NCI-H82 (cell line): ENCODE measurements around the gene CXCL5.
A peak's percentile ranks its signal among the peaks of the same experiment; 100 is the strongest.

ENCODE experiments used
- DNase-seq: peaks from one replicate; lab custom pipeline; 2025; lab: John Stamatoyannopoulos, UW

Gene CXCL5

GRCh38 chr4:73998040-73999011, at the start of gene CXCL5:
Gene CXCL5, minus strand, starts transcription at chr4:73998677. Its CDS starts 96 bp downstream, at chr4:73998581.
- no peak for DNase-seq

GRCh38 chr4:74047152-74047551, 48.7 kb upstream of the CXCL5 start:
- DNase-seq, result no peak

- no peak for DNase-seq
Observed at GRCh38 chr4:74045772-74046171, 47.3 kb upstream of the CXCL5 start.

GRCh38 chr4:74045247-74045646, 46.8 kb upstream of the CXCL5 start:
- DNase-seq, result no peak

GRCh38 chr4:74044677-74045076, 46.2 kb upstream of the CXCL5 start:
- no peak for DNase-seq

- peak; percentile 9 for DNase-seq
Observed at GRCh38 chr4:74042681-74043080, 44.2 kb upstream of the CXCL5 start.

GRCh38 chr4:74041418-74041817, 42.9 kb upstream of the CXCL5 start:
- no peak for DNase-seq

GRCh38 chr4:74039315-74039763, 40.9 kb upstream of the CXCL5 start:
- peak; percentile 29 for DNase-seq

GRCh38 chr4:74038425-74039314, 40.2 kb upstream of the CXCL5 start, which contains the start of gene CXCL3:
Gene CXCL3, minus strand, starts transcription at chr4:74038689. Its CDS starts 78 bp downstream, at chr4:74038611.
- DNase-seq, result peak; percentile 75

GRCh38 chr4:74038086-74038424, 39.6 kb upstream of the CXCL5 start:
- DNase-seq, result peak; percentile 39

GRCh38 chr4:74037076-74037955, 38.8 kb upstream of the CXCL5 start:
- peak; percentile 61 for DNase-seq

- DNase-seq, result no peak
Observed at GRCh38 chr4:74033739-74034138, 35.3 kb upstream of the CXCL5 start.

GRCh38 chr4:74032064-74032463, 33.6 kb upstream of the CXCL5 start:
- peak; percentile 30 for DNase-seq

- DNase-seq, result no peak
Observed at GRCh38 chr4:74031576-74031975, 33.1 kb upstream of the CXCL5 start.

GRCh38 chr4:74030285-74030684, 31.8 kb upstream of the CXCL5 start:
- DNase-seq, result no peak

- DNase-seq, result no peak
Observed at GRCh38 chr4:74028504-74028903, 30.0 kb upstream of the CXCL5 start.

GRCh38 chr4:74023709-74024108, 25.2 kb upstream of the CXCL5 start:
- DNase-seq, result no peak

GRCh38 chr4:74021601-74022000, 23.1 kb upstream of the CXCL5 start:
- no peak for DNase-seq

- no peak for DNase-seq
Observed at GRCh38 chr4:74018771-74019170, 20.3 kb upstream of the CXCL5 start.

GRCh38 chr4:74018116-74018515, 19.6 kb upstream of the CXCL5 start:
- DNase-seq, result no peak

- no peak for DNase-seq
Observed at GRCh38 chr4:74016068-74016467, 17.6 kb upstream of the CXCL5 start.
